ENCODE results near the gene GALNT7.

DNA sequence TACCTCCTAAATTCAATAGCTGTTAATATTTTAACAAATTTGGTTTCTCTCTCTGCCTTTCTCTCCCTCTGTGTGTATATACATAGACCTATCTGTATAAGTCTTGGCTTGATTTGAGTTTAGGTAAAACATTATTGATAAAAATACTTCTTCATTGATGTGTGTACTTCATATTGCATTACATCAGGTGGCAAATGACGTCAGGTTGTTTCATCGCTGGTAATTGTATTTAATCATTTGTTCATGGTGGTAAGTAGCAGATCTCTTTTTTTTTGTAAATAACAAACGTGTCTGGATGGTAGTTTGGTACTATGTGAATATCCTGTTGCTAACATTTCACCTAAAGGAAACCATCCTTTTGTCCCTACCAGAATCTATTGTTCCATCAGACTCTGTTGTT is 55.1 kb downstream of the GALNT7 start:
- no peak for TF ChIP-seq JUND (IDR thresholded peaks at IDR 0.05)
- TF ChIP-seq RXRA (IDR thresholded peaks at IDR 0.05), result no peak
- TF ChIP-seq, protein P1, sequence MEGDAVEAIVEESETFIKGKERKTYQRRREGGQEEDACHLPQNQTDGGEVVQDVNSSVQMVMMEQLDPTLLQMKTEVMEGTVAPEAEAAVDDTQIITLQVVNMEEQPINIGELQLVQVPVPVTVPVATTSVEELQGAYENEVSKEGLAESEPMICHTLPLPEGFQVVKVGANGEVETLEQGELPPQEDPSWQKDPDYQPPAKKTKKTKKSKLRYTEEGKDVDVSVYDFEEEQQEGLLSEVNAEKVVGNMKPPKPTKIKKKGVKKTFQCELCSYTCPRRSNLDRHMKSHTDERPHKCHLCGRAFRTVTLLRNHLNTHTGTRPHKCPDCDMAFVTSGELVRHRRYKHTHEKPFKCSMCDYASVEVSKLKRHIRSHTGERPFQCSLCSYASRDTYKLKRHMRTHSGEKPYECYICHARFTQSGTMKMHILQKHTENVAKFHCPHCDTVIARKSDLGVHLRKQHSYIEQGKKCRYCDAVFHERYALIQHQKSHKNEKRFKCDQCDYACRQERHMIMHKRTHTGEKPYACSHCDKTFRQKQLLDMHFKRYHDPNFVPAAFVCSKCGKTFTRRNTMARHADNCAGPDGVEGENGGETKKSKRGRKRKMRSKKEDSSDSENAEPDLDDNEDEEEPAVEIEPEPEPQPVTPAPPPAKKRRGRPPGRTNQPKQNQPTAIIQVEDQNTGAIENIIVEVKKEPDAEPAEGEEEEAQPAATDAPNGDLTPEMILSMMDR (IDR thresholded peaks at IDR 0.05; ENCODE audit: low read depth, low read length, missing input control), result no peak
